Osteocyte (in vitro differentiated cells): ENCODE data around the gene RAB38. TPM values are rescaled to one million over a fixed set of nuclear protein-coding genes. Genes with fewer than 3 reads are reported as not detected.

Source experiments
- DNase-seq: peaks from one replicate; pipeline ENCODE4 v3.0.0; 2021; ENCODE audit warnings: mixed read lengths; ENCODE audit not compliant: unreplicated experiment; ENCODE audit errors: extremely low spot score
- H3K27ac Mint-ChIP-seq: one replicate; pipeline ENCODE4 v1.8.0; 2021; ENCODE audit warnings: mild to moderate bottlenecking, mixed read lengths; ENCODE audit not compliant: unreplicated experiment
- H3K27me3 Mint-ChIP-seq: one replicate; pipeline ENCODE4 v1.8.0; 2021; ENCODE audit warnings: mixed read lengths; ENCODE audit not compliant: unreplicated experiment
- H3K36me3 Mint-ChIP-seq: one replicate; pipeline ENCODE4 v1.8.0; 2021; ENCODE audit warnings: mixed read lengths; ENCODE audit not compliant: unreplicated experiment
- H3K4me1 Mint-ChIP-seq: one replicate; pipeline ENCODE4 v1.8.0; 2021; ENCODE audit warnings: mixed read lengths; ENCODE audit not compliant: unreplicated experiment
- H3K4me3 Mint-ChIP-seq: one replicate; pipeline ENCODE4 v1.8.0; 2021; ENCODE audit warnings: mild to moderate bottlenecking, moderate library complexity, mixed read lengths; ENCODE audit not compliant: unreplicated experiment
- H3K9me3 Mint-ChIP-seq: one replicate; pipeline ENCODE4 v1.8.0; 2021; ENCODE audit warnings: mixed read lengths; ENCODE audit not compliant: unreplicated experiment
- CTCF ChIP-seq: fragments of 200-600 bp; sonication (generic); IDR thresholded peaks from 2 replicates; pipeline ENCODE4 v1.5.0; 2021; ENCODE audit warnings: antibody characterized with exemption, mild to moderate bottlenecking, moderate library complexity
- total RNA-seq: library from RNA; stranded (reverse); gene quantifications from 2 replicates; pipeline ENCODE4 v1.2.1, GENCODE V29; 2021

RAB38 gene
- total RNA-seq, 1 donor from 2014 or later = not detected

GRCh38 chr11:88157370-88157769, 17.9 kb downstream of the RAB38 start:
- Mint-ChIP-seq H3K9me3 (peaks cover 35% of the 10 kb centered on the region), H3K36me3 (no peaks in the 10 kb centered on the region), H3K27me3 (no peaks in the 10 kb centered on the region), H3K4me3 (no peak overlapping the region), H3K4me1 (no peaks in the 10 kb centered on the region), H3K27ac (no peak overlapping the region)
- no peak for DNase-seq
- TF ChIP-seq CTCF = no peak

GRCh38 chr11:88152381-88152780, 22.9 kb downstream of the RAB38 start:
- no peaks in the 10 kb centered on the region for H3K4me1 Mint-ChIP-seq
- H3K27ac Mint-ChIP-seq = no peak overlapping the region
- no peak for TF ChIP-seq CTCF
- H3K4me3 Mint-ChIP-seq = no peak overlapping the region
- no peak for DNase-seq
- H3K36me3 Mint-ChIP-seq = no peaks in the 10 kb centered on the region
- H3K9me3 Mint-ChIP-seq = peaks cover 8% of the 10 kb centered on the region
- no peaks in the 10 kb centered on the region for H3K27me3 Mint-ChIP-seq

GRCh38 chr11:88151709-88152265, 23.5 kb downstream of the RAB38 start:
- no peaks in the 10 kb centered on the region for H3K27me3 Mint-ChIP-seq
- H3K4me1 Mint-ChIP-seq = no peaks in the 10 kb centered on the region
- H3K36me3 Mint-ChIP-seq = no peaks in the 10 kb centered on the region
- DNase-seq = no peak
- H3K9me3 Mint-ChIP-seq = peaks cover 6% of the 10 kb centered on the region
- no peak for TF ChIP-seq CTCF
- no peak overlapping the region for H3K4me3 Mint-ChIP-seq
- no peak overlapping the region for H3K27ac Mint-ChIP-seq

GRCh38 chr11:88146106-88146505, 29.1 kb downstream of the RAB38 start:
- Mint-ChIP-seq H3K9me3 (no peaks in the 10 kb centered on the region), H3K27me3 (no peaks in the 10 kb centered on the region), H3K36me3 (no peaks in the 10 kb centered on the region), H3K4me1 (no peaks in the 10 kb centered on the region), H3K27ac (no peak overlapping the region), H3K4me3 (no peak overlapping the region)
- no peak for TF ChIP-seq CTCF
- no peak for DNase-seq

- H3K36me3 Mint-ChIP-seq = no peaks in the 10 kb centered on the region
These were observed 35.4 kb downstream of the RAB38 start for GRCh38 chr11:88139865-88140264.

More at GRCh38 chr11:88139865-88140264, 35.4 kb downstream of the RAB38 start:
- Mint-ChIP-seq H3K4me3 (no peak overlapping the region), H3K27ac (no peak overlapping the region), H3K4me1 (no peaks in the 10 kb centered on the region), H3K9me3 (no peaks in the 10 kb centered on the region), H3K27me3 (no peaks in the 10 kb centered on the region)
- no peak for TF ChIP-seq CTCF
- DNase-seq = no peak
